Memory B cell (primary cell): ENCODE data around the gene STK39.

Experiments used
- ATAC-seq: fragments of 150-1000 bp; cut with Tn5 transposase; 2 replicates; pipeline ENCODE4 v1.10.0; 2021; ENCODE audit warnings: low read depth, mild to moderate bottlenecking, moderate library complexity
- DNase-seq, 2 donors: peaks; one replicate each; pipeline ENCODE4 v3.0.0; 2022; ENCODE audit warnings: low spot score in 2 of 2
- H3K27ac Mint-ChIP-seq: one replicate; pipeline ENCODE4 v1.8.0; 2022; ENCODE audit warnings: mild to moderate bottlenecking, moderate library complexity, mixed read lengths
- H3K27me3 Mint-ChIP-seq: one replicate; pipeline ENCODE4 v1.8.0; 2022; ENCODE audit warnings: mixed read lengths
- H3K36me3 Mint-ChIP-seq: one replicate; pipeline ENCODE4 v1.8.0; 2022; ENCODE audit warnings: mild to moderate bottlenecking, mixed read lengths
- H3K4me1 Mint-ChIP-seq: one replicate; pipeline ENCODE4 v1.8.0; 2022; ENCODE audit warnings: mixed read lengths
- H3K4me3 Mint-ChIP-seq: one replicate; pipeline ENCODE4 v1.8.0; 2022; ENCODE audit warnings: mild to moderate bottlenecking, moderate library complexity, mixed read lengths
- H3K9me3 Mint-ChIP-seq: one replicate; pipeline ENCODE4 v1.8.0; 2022; ENCODE audit warnings: mixed read lengths

Gene STK39

GRCh38 chr2:168159754-168160585 lies 87.4 kb downstream of the STK39 start:
- ATAC-seq: no peak
- H3K36me3 Mint-ChIP-seq: peaks cover 13% of the 10 kb centered on the region
- H3K4me3 Mint-ChIP-seq: no peak overlapping the region

GRCh38 chr2:168158586-168158985 lies 88.8 kb downstream of the STK39 start:
- Mint-ChIP-seq H3K36me3 (peaks cover 13% of the 10 kb centered on the region), H3K4me1 (no peaks in the 10 kb centered on the region)

More at GRCh38 chr2:168159754-168160585, 87.4 kb downstream of the STK39 start:
- no peaks in the 10 kb centered on the region for H3K27me3 Mint-ChIP-seq
- no peaks in the 10 kb centered on the region for H3K4me1 Mint-ChIP-seq
- H3K9me3 Mint-ChIP-seq: no peaks in the 10 kb centered on the region
- H3K27ac Mint-ChIP-seq: no peak overlapping the region
- no peak for DNase-seq

GRCh38 chr2:168157926-168158325 lies 89.5 kb downstream of the STK39 start:
- no peak overlapping the region for H3K4me3 Mint-ChIP-seq
- H3K9me3 Mint-ChIP-seq: no peaks in the 10 kb centered on the region
- H3K27me3 Mint-ChIP-seq: no peaks in the 10 kb centered on the region
- peaks cover 12% of the 10 kb centered on the region for H3K36me3 Mint-ChIP-seq
- H3K4me1 Mint-ChIP-seq: no peaks in the 10 kb centered on the region
- DNase-seq (no peak), ATAC-seq (no peak)
- no peak overlapping the region for H3K27ac Mint-ChIP-seq

More at GRCh38 chr2:168158586-168158985, 88.8 kb downstream of the STK39 start:
- DNase-seq (no peak), ATAC-seq (no peak)
- H3K27ac Mint-ChIP-seq: no peak overlapping the region
- H3K9me3 Mint-ChIP-seq: no peaks in the 10 kb centered on the region
- H3K27me3 Mint-ChIP-seq: no peaks in the 10 kb centered on the region
- no peak overlapping the region for H3K4me3 Mint-ChIP-seq

- Mint-ChIP-seq H3K4me3 (no peak overlapping the region), H3K36me3 (peaks cover 14% of the 10 kb centered on the region), H3K27me3 (no peaks in the 10 kb centered on the region), H3K9me3 (no peaks in the 10 kb centered on the region), H3K27ac (no peak overlapping the region), H3K4me1 (no peaks in the 10 kb centered on the region)
- ATAC-seq: no peak
- DNase-seq: no peak
Measured at GRCh38 chr2:168157070-168157469, 90.3 kb downstream of the STK39 start.

GRCh38 chr2:168156661-168157060 lies 90.7 kb downstream of the STK39 start:
- ATAC-seq: no peak
- Mint-ChIP-seq H3K27me3 (no peaks in the 10 kb centered on the region), H3K27ac (no peak overlapping the region), H3K36me3 (peaks cover 14% of the 10 kb centered on the region), H3K4me3 (no peak overlapping the region), H3K9me3 (no peaks in the 10 kb centered on the region), H3K4me1 (no peaks in the 10 kb centered on the region)
- no peak for DNase-seq

- ATAC-seq (no peak), DNase-seq (no peak)
- Mint-ChIP-seq H3K27me3 (no peaks in the 10 kb centered on the region), H3K36me3 (peaks cover 14% of the 10 kb centered on the region), H3K4me1 (no peaks in the 10 kb centered on the region), H3K9me3 (no peaks in the 10 kb centered on the region), H3K27ac (no peak overlapping the region), H3K4me3 (no peak overlapping the region)
Measured at GRCh38 chr2:168155680-168156079, 91.7 kb downstream of the STK39 start.

GRCh38 chr2:168155046-168155445 lies 92.3 kb downstream of the STK39 start:
- Mint-ChIP-seq H3K4me3 (no peak overlapping the region), H3K4me1 (no peaks in the 10 kb centered on the region)

GRCh38 chr2:168152902-168153530 lies 94.4 kb downstream of the STK39 start:
- Mint-ChIP-seq H3K36me3 (peaks cover 14% of the 10 kb centered on the region), H3K9me3 (no peaks in the 10 kb centered on the region), H3K27me3 (no peaks in the 10 kb centered on the region), H3K4me3 (no peak overlapping the region), H3K4me1 (no peaks in the 10 kb centered on the region), H3K27ac (no peak overlapping the region)
- ATAC-seq (no peak), DNase-seq (no peak)

More at GRCh38 chr2:168155046-168155445, 92.3 kb downstream of the STK39 start:
- DNase-seq (no peak), ATAC-seq (no peak)
- no peaks in the 10 kb centered on the region for H3K9me3 Mint-ChIP-seq
- H3K27ac Mint-ChIP-seq: no peak overlapping the region
- H3K27me3 Mint-ChIP-seq: no peaks in the 10 kb centered on the region
- peaks cover 14% of the 10 kb centered on the region for H3K36me3 Mint-ChIP-seq

GRCh38 chr2:168149986-168150385 lies 97.4 kb downstream of the STK39 start:
- H3K27me3 Mint-ChIP-seq: no peaks in the 10 kb centered on the region
- H3K27ac Mint-ChIP-seq: no peak overlapping the region
- H3K4me1 Mint-ChIP-seq: no peaks in the 10 kb centered on the region
- no peaks in the 10 kb centered on the region for H3K9me3 Mint-ChIP-seq
- H3K4me3 Mint-ChIP-seq: no peak overlapping the region
- ATAC-seq (no peak), DNase-seq (no peak)
- H3K36me3 Mint-ChIP-seq: peaks cover 10% of the 10 kb centered on the region

GRCh38 chr2:168149150-168149974 lies 98.0 kb downstream of the STK39 start:
- no peaks in the 10 kb centered on the region for H3K27me3 Mint-ChIP-seq
- H3K36me3 Mint-ChIP-seq: peaks cover 13% of the 10 kb centered on the region
- no peak for DNase-seq
- no peaks in the 10 kb centered on the region for H3K4me1 Mint-ChIP-seq
- no peaks in the 10 kb centered on the region for H3K9me3 Mint-ChIP-seq
- H3K27ac Mint-ChIP-seq: no peak overlapping the region
- no peak for ATAC-seq
- no peak overlapping the region for H3K4me3 Mint-ChIP-seq

- no peak for ATAC-seq
- no peaks in the 10 kb centered on the region for H3K4me1 Mint-ChIP-seq
- H3K27ac Mint-ChIP-seq: no peak overlapping the region
- H3K9me3 Mint-ChIP-seq: no peaks in the 10 kb centered on the region
- H3K27me3 Mint-ChIP-seq: no peaks in the 10 kb centered on the region
- no peak for DNase-seq
- H3K36me3 Mint-ChIP-seq: peaks cover 11% of the 10 kb centered on the region
- H3K4me3 Mint-ChIP-seq: no peak overlapping the region
Measured at GRCh38 chr2:168147830-168148794, 99.3 kb downstream of the STK39 start.

- DNase-seq (no peak), ATAC-seq (no peak)
- no peaks in the 10 kb centered on the region for H3K27me3 Mint-ChIP-seq
- peaks cover 9% of the 10 kb centered on the region for H3K36me3 Mint-ChIP-seq
- H3K27ac Mint-ChIP-seq: no peak overlapping the region
- H3K9me3 Mint-ChIP-seq: no peaks in the 10 kb centered on the region
- H3K4me3 Mint-ChIP-seq: no peak overlapping the region
- H3K4me1 Mint-ChIP-seq: no peaks in the 10 kb centered on the region
Measured at GRCh38 chr2:168146892-168147810, 100.2 kb downstream of the STK39 start.
